Fibroblast of upper back skin (primary cell): ENCODE results near the gene PRKN.

Source experiments
- DNase-seq: peaks from one replicate; pipeline ENCODE4 v3.0.0-alpha.2; 2013

Gene PRKN

GRCh38 chr6:161676586-161676985 lies 1051.0 kb downstream of the PRKN start:
- no peak for DNase-seq

DNA sequence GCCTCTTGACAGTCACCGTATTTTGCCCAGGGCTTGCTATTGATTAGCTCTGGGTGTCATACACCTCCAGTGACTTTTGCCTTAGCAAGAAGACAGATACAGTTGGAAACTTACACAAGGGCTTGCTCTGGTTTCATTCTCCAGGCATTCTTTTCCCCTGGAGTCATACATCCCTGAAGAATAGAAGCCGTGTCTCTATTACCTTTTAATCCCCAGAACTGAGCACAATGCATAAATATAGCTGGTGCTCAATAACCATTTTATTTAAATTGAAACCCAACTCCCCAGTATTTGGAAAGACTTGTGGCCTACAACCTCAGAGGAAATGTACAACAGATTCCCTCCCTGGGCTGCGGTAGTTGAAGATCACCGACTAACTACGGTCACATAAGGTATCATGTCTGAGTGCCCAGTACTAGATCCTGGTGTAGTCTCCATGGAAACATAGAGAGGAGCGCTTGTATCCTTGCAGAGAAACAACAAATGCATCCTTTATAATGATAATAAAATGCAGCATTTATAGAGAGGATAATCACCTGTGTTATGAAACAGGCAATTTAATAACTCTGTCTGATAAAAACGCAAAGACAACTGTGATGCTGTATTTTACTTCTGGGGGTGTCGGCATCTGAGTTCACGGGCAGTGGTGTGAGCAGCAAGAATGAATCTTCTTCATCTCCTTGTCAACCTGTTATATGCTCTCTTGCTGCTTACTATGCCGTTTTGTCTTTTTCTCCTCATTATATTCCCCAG lies 1052.5 kb downstream of the PRKN start:
- peak; percentile 28 for DNase-seq

GRCh38 chr6:161673026-161673425 lies 1054.5 kb downstream of the PRKN start:
- no peak for DNase-seq

DNA sequence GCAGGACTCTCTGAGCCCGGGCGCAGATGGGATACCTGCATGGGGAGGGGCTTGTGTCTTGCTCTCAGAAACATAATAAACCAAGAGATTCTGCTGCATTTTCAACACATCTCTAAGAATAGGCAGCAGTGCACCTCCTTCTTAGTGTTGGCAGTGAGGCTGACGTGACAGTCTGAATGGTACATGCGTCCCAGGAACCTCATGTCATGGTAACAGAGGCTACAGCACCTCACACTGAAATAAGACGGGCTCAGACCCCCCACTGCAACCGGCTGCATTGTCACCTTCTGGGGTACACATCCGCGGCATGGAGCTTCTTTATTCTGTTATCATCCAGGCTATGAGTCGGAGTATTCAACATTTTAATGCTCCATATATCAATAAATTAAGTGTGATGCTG lies 1056.4 kb downstream of the PRKN start:
- DNase-seq, result no peak

DNA sequence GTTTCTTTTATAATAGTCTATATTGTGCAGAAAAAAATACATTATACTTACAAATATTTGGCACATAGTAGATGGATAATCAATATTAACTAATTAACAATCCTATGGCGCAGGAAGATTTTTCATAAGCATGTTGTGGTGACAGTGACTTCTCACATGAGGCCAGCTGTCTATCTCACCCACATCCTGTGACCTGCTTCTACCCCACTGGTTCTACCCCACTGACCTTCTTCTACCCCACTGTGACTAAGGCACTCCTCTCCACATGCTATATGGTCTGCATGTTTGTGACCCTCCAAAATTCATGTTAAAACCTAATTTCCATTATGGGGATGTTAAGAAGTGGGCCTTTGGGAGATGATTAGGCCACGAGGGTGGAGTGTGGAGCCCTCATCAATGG lies 1058.9 kb downstream of the PRKN start:
- DNase-seq, result no peak

DNA sequence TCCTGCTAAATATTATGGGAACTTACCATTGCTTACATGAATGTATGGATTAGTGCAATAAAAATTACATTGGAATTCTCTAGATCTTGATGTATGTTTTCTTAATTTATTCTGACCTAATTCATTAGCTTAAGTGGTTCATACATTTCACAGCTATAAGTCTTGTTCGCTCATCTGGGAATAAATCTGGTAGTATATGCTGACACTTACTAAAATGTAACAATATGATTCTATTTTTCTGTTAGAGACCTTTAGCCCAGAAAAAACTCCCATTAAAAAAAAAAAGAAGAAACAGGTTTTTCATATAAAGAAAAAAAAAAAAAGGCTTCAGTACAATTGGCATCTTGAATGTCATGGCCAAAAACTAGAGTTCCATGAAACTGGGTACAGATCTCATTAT lies 1059.6 kb downstream of the PRKN start:
- DNase-seq, result no peak

GRCh38 chr6:161663682-161664081 lies 1063.9 kb downstream of the PRKN start:
- DNase-seq, result no peak

DNA sequence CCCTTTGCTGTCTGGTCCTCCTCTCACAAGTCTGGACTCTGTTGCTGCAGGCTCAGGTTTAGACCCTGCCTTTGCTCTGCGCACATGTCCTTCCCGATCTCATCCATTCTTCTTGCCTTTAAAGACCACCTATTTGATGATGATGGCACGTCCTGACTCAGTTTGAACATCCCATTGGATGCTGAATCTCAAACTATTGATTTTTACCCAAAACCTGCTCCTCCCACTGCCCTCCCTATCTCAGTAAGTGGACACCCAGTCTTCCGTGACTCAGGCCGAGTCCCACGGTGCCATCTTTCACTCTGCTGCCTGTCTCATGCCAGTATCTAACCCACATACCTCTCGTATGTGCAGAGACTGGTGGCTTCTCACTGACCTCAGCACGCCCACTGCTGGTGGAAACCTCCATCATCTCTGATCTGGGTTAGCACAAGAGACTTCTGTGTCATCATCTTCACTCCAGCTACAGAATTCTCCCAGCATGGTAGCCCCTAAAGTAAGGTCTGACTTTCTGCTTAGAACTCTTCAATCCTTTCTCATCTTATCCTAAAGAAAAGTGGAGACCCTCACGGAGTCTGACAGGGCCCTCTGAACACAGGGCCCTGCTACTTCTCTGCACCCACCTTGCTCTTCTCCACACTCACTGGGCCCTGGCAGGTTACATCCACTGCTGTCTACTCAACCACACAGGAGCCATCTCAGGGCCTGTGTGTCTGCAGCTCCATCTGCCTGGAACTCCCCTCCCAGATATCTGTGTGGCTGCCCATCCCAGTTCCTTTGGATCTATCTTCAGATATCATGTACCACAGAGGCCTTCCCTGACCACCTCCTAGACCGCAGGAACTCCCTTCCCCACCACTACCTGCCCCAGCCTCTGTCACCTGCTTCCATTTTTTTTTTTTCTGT lies 1066.6 kb downstream of the PRKN start:
- DNase-seq, result no peak

- no peak for DNase-seq
These were observed 1069.4 kb downstream of the PRKN start for GRCh38 chr6:161658211-161658610.

- no peak for DNase-seq
These were observed 1073.4 kb downstream of the PRKN start for GRCh38 chr6:161654209-161654608.

- DNase-seq, result no peak
These were observed 1075.6 kb downstream of the PRKN start for GRCh38 chr6:161651949-161652348.

DNA sequence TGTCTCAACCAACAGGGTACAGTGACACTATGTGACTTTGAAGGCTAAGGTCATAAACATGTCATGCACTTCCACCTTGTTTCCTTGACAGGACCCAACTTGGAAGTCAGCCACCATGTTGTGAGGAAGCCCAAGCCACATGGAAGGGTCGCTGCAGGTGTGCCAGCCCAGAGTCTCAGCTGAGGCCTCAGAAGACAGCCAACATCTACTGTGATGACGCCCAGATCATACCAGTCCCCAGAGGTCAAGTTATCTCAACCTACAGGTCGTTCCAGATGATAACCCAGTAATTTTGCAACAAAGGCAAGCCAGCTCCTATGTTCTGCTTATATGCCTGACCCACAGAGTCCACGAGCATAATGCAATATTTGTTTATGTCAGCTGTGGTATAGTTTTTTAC lies 1077.7 kb downstream of the PRKN start:
- DNase-seq, result no peak

GRCh38 chr6:161649068-161649467 lies 1078.5 kb downstream of the PRKN start:
- no peak for DNase-seq

DNA sequence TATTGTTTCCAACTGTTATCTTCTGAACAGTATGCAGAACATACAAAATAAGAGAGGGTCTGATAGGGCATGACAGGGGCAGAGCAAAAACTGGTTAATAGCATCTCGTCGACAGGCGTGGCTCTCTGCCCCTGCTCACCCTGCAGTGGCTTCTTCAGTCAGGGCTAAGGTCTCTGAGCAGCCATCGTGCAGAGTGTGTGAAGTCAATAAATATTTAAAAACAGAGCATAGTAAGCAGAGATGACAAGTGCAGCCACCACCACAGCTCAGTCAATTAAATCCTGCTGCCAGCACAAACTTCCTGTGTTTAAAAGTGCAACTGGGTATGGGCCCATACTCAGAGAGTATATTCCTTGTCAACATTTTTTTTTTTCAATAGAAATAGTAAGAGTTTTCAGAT lies 1080.3 kb downstream of the PRKN start:
- DNase-seq, result no peak

DNA sequence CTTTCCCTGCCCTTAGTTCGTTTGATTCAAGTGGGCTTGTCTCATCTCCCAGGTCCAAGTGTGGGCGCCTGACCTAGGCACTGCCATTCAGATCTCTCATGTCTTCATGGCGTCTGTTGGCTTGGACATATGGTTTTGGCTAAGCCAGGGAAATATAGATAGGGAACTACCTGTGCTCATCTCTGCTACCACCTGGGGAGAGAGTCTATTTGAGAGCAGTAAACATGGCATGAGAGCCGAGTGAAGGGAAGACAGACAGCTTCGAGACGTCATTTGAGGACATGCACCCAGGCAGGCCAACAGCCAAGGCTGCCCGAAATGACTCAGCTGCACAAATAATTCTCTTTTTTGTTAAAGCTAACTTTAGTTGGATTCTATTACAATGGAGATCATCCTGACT lies 1083.0 kb downstream of the PRKN start:
- DNase-seq, result no peak

- no peak for DNase-seq
These were observed 1086.4 kb downstream of the PRKN start for GRCh38 chr6:161641175-161641574.

- DNase-seq, result peak; percentile 62
These were observed 1087.8 kb downstream of the PRKN start for GRCh38 chr6:161639772-161640171.

DNA sequence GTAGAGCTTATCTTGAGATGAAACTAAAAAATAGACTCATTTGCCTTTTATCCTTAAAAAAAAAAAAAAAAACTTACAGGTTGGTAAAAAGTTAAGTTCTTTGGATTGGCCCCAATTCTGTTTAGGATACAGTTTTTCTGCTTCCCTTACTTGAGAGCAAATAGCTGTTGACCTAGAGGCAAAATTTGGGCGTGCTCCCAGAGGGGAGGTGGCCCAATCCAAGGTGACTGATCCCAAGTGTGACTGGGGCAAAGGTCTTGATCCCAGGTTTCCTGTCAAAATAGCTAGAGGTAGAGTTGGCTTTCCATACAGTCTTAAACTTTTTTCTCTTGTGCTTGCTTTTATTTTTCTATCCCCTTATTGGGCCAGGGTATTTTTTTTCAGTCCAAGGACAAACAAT lies 1089.9 kb downstream of the PRKN start:
- no peak for DNase-seq

- no peak for DNase-seq
These were observed 1090.6 kb downstream of the PRKN start for GRCh38 chr6:161636882-161637430.

DNA sequence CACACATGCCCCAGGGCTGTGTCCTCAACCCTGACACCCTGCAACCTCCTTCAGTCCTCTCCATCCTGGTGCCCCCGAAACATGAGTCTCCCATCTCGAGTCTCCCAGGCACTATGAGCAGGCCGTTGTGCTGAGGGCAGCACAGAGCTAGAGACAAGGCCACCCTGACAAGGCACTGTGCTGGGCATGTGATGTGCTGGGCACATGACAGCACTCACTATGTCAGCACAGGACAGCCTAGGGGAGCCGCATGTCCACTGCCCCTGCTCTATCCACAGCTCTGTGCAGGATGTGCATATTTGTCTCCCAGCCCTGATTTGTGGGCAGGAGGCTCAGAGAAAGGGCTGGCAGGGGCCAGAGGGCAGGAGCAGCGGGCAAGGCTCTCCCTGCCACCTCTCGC lies 1091.6 kb downstream of the PRKN start:
- DNase-seq, result no peak

GRCh38 chr6:161634916-161635315 lies 1092.7 kb downstream of the PRKN start:
- DNase-seq, result no peak

DNA sequence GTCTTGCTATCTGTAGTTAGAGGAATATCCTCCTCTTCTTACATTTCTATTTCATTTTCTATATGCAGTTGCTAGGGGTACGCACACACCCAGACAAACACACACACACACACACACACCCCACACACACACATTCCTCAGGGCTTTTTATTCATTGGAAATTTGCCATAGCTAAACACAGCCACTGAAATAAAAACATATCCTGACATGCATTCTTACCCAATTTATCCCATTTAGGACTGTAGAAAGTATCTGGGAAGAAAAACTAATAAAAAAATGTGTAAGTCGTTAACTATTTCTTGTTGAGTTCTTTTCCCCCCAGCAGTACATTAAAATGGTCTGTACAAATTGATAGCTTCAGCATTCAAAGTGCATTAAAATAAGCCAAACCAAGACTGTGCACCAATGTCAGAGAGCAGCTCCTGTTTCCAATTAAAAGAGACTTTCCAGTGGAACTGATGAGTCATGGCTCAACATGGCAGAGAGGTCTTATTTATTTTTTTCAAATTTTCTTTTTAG lies 1095.8 kb downstream of the PRKN start:
- peak; percentile 98 for DNase-seq

- no peak for DNase-seq
These were observed 1096.9 kb downstream of the PRKN start for GRCh38 chr6:161630674-161631073.
